Thyroid gland (tissue), 4 donors: ENCODE measurements around the gene ELOVL1. TPM values are rescaled to one million over a fixed set of nuclear protein-coding genes. Genes with fewer than 3 reads are reported as not detected.

ENCODE experiments used
- DNase-seq, 2 donors: peaks; one replicate each; pipeline ENCODE4 v3.0.0-alpha.2; 2019
- H3K27ac ChIP-seq, 3 donors: fragments of 200-600 bp; sonication (generic); 1 replicate in 2 of 3; 2 replicates in 1 of 3; pipeline ENCODE4 v1.5.1; 2016 to 2019; ENCODE audit warnings: mild to moderate bottlenecking in 1 of 3, moderate library complexity in 1 of 3
- H3K27me3 ChIP-seq: fragments of 200-600 bp; sonication (generic); one replicate; pipeline ENCODE4 v1.5.1; 2019
- H3K36me3 ChIP-seq, 2 donors: fragments of 200-600 bp; sonication (generic); one replicate each; pipeline ENCODE4 v1.5.1; 2016 to 2019
- H3K4me1 ChIP-seq, 2 donors: fragments of 200-600 bp; sonication (generic); one replicate each; pipeline ENCODE4 v1.5.1; 2017 to 2019
- H3K4me3 ChIP-seq, 3 donors: fragments of 200-600 bp; sonication (generic); replicated peaks in 1 of 3; 1 replicate in 2 of 3; 2 replicates in 1 of 3; pipeline ENCODE4 v1.5.1; 2016; ENCODE audit warnings: mild to moderate bottlenecking in 1 of 3
- H3K9me3 ChIP-seq: fragments of 200-600 bp; sonication (generic); one replicate; pipeline ENCODE4 v1.5.1; 2017
- POLR2A ChIP-seq, 2 donors: fragments of 450-650 bp; IDR thresholded peaks; one replicate each; pipeline ENCODE4 v1.6.1; 2017; ENCODE audit warnings: antibody characterized with exemption in 2 of 2, mild to moderate bottlenecking in 2 of 2, moderate library complexity in 1 of 2
- WGBS, 2 donors: methylation state at CpG; one replicate each; pipeline ENCODE4 v1.1.5; 2017; 5-methylcytosine and 5-hydroxymethylcytosine counted together
- intact Hi-C: fragments of 100-400 bp; cut with DNase I; formaldehyde crosslinking; loops from one replicate; pipeline ENCODE4 v1.15.1; 2023
- total RNA-seq, 4 donors: library from RNA; depleted of rRNA; stranded (reverse); fragments of >200 nt; gene quantifications; one replicate each; pipeline ENCODE4 v1.2.3, GENCODE V29; 2016
- TF ChIP-seq, protein P1 (sequence below), 6 experiments: fragments of 200-600 bp in 3 of 6; fragments of 450-650 bp in 3 of 6; sonication (generic) in 3 of 6; IDR thresholded peaks; one replicate each; pipeline ENCODE4 v1.5.1; 2016 to 2019; ENCODE audit warnings: antibody characterized with exemption in 6 of 6, mild to moderate bottlenecking in 2 of 6, inconsistent platforms in 1 of 6, moderate library complexity in 1 of 6

Gene ELOVL1
- total RNA-seq, 4 donors from 2014 or later, result 70.5 to 117 (median 85.8) TPM

DNA sequence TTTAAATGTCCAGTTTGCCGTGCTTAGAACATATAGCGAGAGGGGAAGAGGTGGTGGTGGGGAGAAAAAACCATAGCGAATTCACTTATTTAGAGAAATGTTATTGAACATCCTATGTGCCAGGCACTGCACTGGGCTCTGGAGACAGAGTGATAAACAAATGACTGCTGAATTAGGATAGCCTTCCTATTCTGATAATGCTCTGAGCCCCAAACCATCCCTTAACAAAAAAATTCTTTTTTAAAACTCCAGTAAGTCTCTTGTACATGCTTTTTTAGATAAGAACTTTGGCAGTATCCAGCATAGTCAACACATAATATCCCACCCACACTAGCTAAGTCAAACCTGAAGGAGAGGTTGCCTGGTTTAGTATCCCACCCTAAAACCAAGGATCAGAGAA is 30.4 kb upstream of the ELOVL1 start:
- H3K27ac ChIP-seq, result no peak overlapping the region
- intact Hi-C loops, result no loop called here
- no peaks in the 10 kb centered on the region for H3K27me3 ChIP-seq
- no peak overlapping the region for H3K4me3 ChIP-seq
- H3K36me3 ChIP-seq, result peaks cover 2% of the 10 kb centered on the region in 2 donors
- H3K9me3 ChIP-seq, result no peaks in the 10 kb centered on the region
- peaks cover 30 to 33% of the 10 kb centered on the region in 2 donors for H3K4me1 ChIP-seq
- WGBS, 2 donors, result 93 to 97% methylated on average over 3 of the region's 3 CpGs
- TF ChIP-seq, protein P1, sequence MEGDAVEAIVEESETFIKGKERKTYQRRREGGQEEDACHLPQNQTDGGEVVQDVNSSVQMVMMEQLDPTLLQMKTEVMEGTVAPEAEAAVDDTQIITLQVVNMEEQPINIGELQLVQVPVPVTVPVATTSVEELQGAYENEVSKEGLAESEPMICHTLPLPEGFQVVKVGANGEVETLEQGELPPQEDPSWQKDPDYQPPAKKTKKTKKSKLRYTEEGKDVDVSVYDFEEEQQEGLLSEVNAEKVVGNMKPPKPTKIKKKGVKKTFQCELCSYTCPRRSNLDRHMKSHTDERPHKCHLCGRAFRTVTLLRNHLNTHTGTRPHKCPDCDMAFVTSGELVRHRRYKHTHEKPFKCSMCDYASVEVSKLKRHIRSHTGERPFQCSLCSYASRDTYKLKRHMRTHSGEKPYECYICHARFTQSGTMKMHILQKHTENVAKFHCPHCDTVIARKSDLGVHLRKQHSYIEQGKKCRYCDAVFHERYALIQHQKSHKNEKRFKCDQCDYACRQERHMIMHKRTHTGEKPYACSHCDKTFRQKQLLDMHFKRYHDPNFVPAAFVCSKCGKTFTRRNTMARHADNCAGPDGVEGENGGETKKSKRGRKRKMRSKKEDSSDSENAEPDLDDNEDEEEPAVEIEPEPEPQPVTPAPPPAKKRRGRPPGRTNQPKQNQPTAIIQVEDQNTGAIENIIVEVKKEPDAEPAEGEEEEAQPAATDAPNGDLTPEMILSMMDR (IDR thresholded peaks at IDR 0.05), result no peak
- TF ChIP-seq POLR2A (IDR thresholded peaks at IDR 0.05), result no peak
- no peak for DNase-seq

DNA sequence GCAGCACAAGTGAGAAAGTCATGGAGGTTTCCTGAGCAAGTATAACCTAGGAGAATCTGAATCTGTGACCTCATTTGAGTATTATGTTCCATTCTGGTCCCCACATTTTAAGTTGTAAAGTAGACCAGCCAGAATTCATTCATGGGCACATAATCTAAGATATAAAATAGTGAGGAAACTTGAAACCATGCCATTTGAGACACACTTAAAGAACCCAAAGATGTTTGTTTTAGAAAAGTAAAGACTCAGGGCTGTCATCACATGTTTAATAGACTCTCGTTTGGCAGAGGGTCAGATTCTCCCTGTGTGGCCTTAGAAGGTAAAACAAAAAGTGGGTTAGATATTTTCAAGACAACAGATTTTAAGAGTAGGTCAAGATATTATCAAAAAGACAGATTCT is 28.2 kb upstream of the ELOVL1 start:
- Histone ChIP-seq H3K4me1 (peaks cover 20 to 22% of the 10 kb centered on the region in 2 donors), H3K27me3 (no peaks in the 10 kb centered on the region), H3K27ac (peak overlapping the region; percentile 44 to 74 (median 65)), H3K4me3 (no peak overlapping the region), H3K9me3 (no peaks in the 10 kb centered on the region), H3K36me3 (no peaks in the 10 kb centered on the region)
- no peak for TF ChIP-seq POLR2A (IDR thresholded peaks at IDR 0.05)
- TF ChIP-seq, protein P1 (IDR thresholded peaks at IDR 0.05), result no peak
- DNase-seq, result peak; percentile 12 to 23
- WGBS, 2 donors, result 28 to 40% methylated on average over 1 of the region's 1 CpG
- intact Hi-C loops, result no loop called here

DNA sequence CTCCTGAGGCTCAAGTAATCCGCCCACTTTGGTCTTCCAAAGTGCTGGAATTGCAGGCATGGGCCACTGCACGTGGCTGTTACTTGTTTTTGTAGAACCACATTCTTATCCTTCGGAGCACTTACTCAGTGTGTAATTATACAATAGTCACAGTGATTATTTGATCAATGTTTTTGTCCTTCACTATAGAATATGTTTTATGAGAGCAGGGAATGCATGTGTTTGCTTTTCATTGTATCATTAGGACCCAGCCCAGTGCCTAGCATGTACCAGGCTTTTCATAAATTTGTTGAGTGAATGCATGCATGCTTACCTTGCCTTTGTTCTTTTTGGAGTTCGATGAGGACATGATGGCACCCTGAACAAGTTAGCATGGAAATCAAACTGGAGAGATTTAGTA is 27.7 kb upstream of the ELOVL1 start:
- DNase-seq, result no peak
- Histone ChIP-seq H3K36me3 (no peaks in the 10 kb centered on the region), H3K9me3 (no peaks in the 10 kb centered on the region), H3K4me3 (no peak overlapping the region), H3K4me1 (peaks cover 24 to 27% of the 10 kb centered on the region in 2 donors), H3K27me3 (no peaks in the 10 kb centered on the region), H3K27ac (peak overlapping the region; percentile 44 to 74 (median 65))
- 63 to 72% methylated on average over 4 of the region's 4 CpGs for WGBS, 2 donors
- TF ChIP-seq, protein P1 (IDR thresholded peaks at IDR 0.05), result no peak
- TF ChIP-seq POLR2A (IDR thresholded peaks at IDR 0.05), result no peak
- intact Hi-C loops, result no loop called here

DNA sequence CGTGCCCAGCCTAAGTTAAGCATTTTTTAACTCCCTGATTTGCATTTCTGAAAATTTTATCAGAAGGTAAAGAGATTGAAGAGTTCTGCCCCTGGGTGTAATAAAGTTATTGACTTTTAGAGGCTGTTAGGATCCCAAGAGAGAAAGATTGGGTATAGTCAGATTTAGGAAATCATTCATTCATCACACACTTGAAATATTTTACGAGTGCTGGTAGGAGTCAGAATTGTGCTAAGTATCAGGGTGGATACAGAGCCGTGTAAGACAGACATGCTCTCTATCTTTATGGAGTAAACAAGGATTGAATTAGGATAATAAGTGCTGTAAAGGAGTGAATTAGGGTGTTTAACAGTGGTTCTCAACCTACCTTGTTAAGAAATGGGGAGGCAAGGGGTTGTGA is 24.9 kb upstream of the ELOVL1 start:
- Histone ChIP-seq H3K36me3 (no peaks in the 10 kb centered on the region), H3K4me3 (no peak overlapping the region), H3K27ac (no peak overlapping the region), H3K27me3 (no peaks in the 10 kb centered on the region), H3K4me1 (peaks cover 40 to 42% of the 10 kb centered on the region in 2 donors), H3K9me3 (no peaks in the 10 kb centered on the region)
- TF ChIP-seq, protein P1 (IDR thresholded peaks at IDR 0.05), result no peak
- TF ChIP-seq POLR2A (IDR thresholded peaks at IDR 0.05), result no peak
- no peak for DNase-seq
- intact Hi-C loops, result no loop called here
- 56 to 80% methylated on average over 3 of the region's 3 CpGs for whole genome bisulfite sequencing, 2 donors

DNA sequence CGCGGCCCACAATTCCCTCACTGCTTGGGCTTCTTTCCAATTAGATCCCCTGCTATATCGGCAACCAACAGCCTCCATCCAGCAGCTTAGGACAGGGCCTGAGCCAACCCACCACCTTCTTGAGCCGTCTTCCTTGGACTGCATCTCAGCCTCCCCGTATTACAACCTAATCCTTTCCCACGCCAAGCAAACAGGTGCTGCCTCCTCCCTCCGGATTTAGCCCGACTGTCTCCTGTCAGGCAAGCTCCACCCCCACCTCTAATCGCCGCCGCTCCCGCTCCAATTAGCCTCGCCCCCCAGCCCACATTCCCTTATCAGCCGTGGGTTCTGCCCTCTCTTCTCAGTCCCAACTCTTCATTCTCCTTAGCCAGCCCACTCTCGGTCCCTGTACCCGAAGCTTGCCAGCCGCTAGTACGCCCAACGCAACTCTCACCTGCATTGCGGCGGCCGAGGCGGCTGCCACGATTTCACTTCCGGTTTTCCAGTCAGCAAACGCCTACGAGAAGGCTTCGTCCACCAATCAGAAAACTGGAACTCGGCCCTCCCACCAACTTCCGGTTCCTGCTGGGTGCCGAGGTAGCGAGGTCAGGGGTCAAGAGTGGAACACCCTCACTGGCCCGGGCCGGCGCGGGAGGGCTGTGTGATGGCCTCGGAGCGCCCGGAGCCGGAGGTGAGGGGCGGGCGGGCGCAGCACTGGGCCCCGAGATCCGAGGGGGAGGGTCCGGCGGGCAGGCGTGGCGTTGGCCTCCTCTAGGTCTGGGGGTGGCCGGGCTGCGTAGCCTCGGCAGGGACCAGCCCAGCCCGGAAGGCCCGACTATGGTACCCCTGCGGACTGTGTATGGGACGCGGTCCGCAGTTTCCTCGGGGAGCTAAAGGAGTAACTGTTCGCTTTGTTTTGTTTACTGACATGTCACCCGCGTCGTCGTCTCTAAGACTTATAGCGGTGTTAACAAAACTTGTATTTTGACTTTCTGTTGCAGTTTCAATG is 21.8 kb upstream of the ELOVL1 start, which contains the start of the genes MED8 and SZT2:
MED8 (minus strand) TSS at position 475 of the 988 bp plus-strand sequence; CDS start at position 439, 36 bp downstream.
SZT2 (plus strand) TSS at position 574 of the 988 bp plus-strand sequence; CDS start at position 644, 70 bp downstream.
- Histone ChIP-seq H3K4me3 (peak within 1 kb of the TSS; percentile 68 to 78 (median 75)), H3K9me3 (no peaks in the 10 kb centered on the region), H3K27me3 (no peaks in the 10 kb centered on the region), H3K36me3 (peaks cover 25 to 26% of the 10 kb centered on the region in 2 donors), H3K4me1 (peaks cover 20 to 22% of the 10 kb centered on the region in 2 donors), H3K27ac (peak within 1 kb of the TSS; percentile 62 to 73 (median 69))
- intact Hi-C loops, result no loop called here
- DNase-seq, result peak; percentile 97
- TF ChIP-seq POLR2A (IDR thresholded peaks at IDR 0.05), result peak in 1 of 2 donors; percentile 89
- TF ChIP-seq, protein P1 (IDR thresholded peaks at IDR 0.05), result no peak
- 0 to 1% methylated on average over 39 to 50 of the region's 65 CpGs for WGBS, 2 donors
